ENCODE data around the gene KLK3. TPM values are rescaled to one million over a fixed set of nuclear protein-coding genes. Genes with fewer than 3 reads are reported as not detected.

KLK3 gene
- total RNA-seq, 1 donor from 2014 or later = not detected

- TF ChIP-seq CTCF (IDR thresholded peaks at IDR 0.05; ENCODE audit: insufficient read depth, low read length, poor library complexity, severe bottlenecking) = no peak
- Histone ChIP-seq H3K36me3 (ENCODE audit: control insufficient read depth, insufficient read depth, low read length) (no peaks in the 10 kb centered on the region), H3K4me3 (ENCODE audit: low read depth, low read length) (no peak overlapping the region), H3K27me3 (ENCODE audit: control insufficient read depth, insufficient read depth, low read length) (peaks cover 4% of the 10 kb centered on the region)
- no peak for DNase-seq (ENCODE audit: low read depth)
Observed at GRCh38 chr19:50837300-50837699, 17.4 kb upstream of the KLK3 start.

GRCh38 chr19:50838239-50838638, 16.5 kb upstream of the KLK3 start:
- peak; percentile 9 for TF ChIP-seq CTCF (IDR thresholded peaks at IDR 0.05; ENCODE audit: insufficient read depth, low read length, poor library complexity, severe bottlenecking)
- Histone ChIP-seq H3K36me3 (ENCODE audit: control insufficient read depth, insufficient read depth, low read length) (no peaks in the 10 kb centered on the region), H3K27me3 (ENCODE audit: control insufficient read depth, insufficient read depth, low read length) (peaks cover 4% of the 10 kb centered on the region), H3K4me3 (ENCODE audit: low read depth, low read length) (no peak overlapping the region)
- DNase-seq (ENCODE audit: low read depth) = no peak

GRCh38 chr19:50839712-50840655, 14.7 kb upstream of the KLK3 start:
- no peak overlapping the region for H3K4me3 ChIP-seq (ENCODE audit: low read depth, low read length)
- H3K36me3 ChIP-seq (ENCODE audit: control insufficient read depth, insufficient read depth, low read length) = no peaks in the 10 kb centered on the region
- peaks cover 4% of the 10 kb centered on the region for H3K27me3 ChIP-seq (ENCODE audit: control insufficient read depth, insufficient read depth, low read length)
- no peak for DNase-seq (ENCODE audit: low read depth)
- no peak for TF ChIP-seq CTCF (IDR thresholded peaks at IDR 0.05; ENCODE audit: insufficient read depth, low read length, poor library complexity, severe bottlenecking)

- Histone ChIP-seq H3K27me3 (ENCODE audit: control insufficient read depth, insufficient read depth, low read length) (no peaks in the 10 kb centered on the region), H3K4me3 (ENCODE audit: low read depth, low read length) (no peak overlapping the region), H3K36me3 (ENCODE audit: control insufficient read depth, insufficient read depth, low read length) (no peaks in the 10 kb centered on the region)
- DNase-seq (ENCODE audit: low read depth) = no peak
- TF ChIP-seq CTCF (IDR thresholded peaks at IDR 0.05; ENCODE audit: insufficient read depth, low read length, poor library complexity, severe bottlenecking) = no peak
Observed at GRCh38 chr19:50842130-50842529, 12.6 kb upstream of the KLK3 start.

- DNase-seq (ENCODE audit: low read depth) = no peak
- H3K27me3 ChIP-seq (ENCODE audit: control insufficient read depth, insufficient read depth, low read length) = no peaks in the 10 kb centered on the region
- TF ChIP-seq CTCF (IDR thresholded peaks at IDR 0.05; ENCODE audit: insufficient read depth, low read length, poor library complexity, severe bottlenecking) = no peak
- H3K4me3 ChIP-seq (ENCODE audit: low read depth, low read length) = no peak overlapping the region
- H3K36me3 ChIP-seq (ENCODE audit: control insufficient read depth, insufficient read depth, low read length) = no peaks in the 10 kb centered on the region
Observed at GRCh38 chr19:50843205-50843604, 11.5 kb upstream of the KLK3 start.

Data from kidney epithelial cell (primary cell).